Neuronal stem cell (in vitro differentiated cells): ENCODE data around the gene CEP20.

Experiments
- DNase-seq: peaks from one replicate; pipeline ENCODE4 v3.0.0-alpha.2; 2013; ENCODE audit warnings: low spot score
- H2AFZ ChIP-seq: one replicate; pipeline ENCODE4 v1.6.1; 2013; ENCODE audit warnings: mild to moderate bottlenecking, low read length, inconsistent platforms
- H2AK5ac ChIP-seq: 2 replicates; pipeline ENCODE4 v1.6.1; 2013; ENCODE audit warnings: low read depth, mild to moderate bottlenecking, inconsistent platforms, low read length, moderate library complexity, mixed read lengths
- H2BK120ac ChIP-seq: 2 replicates; pipeline ENCODE4 v1.6.1; 2013; ENCODE audit warnings: low read depth, mild to moderate bottlenecking, inconsistent platforms, low read length, moderate library complexity, mixed read lengths
- H2BK12ac ChIP-seq: one replicate; pipeline ENCODE4 v1.6.1; 2013; ENCODE audit warnings: low read length, inconsistent platforms
- H2BK15ac ChIP-seq: 2 replicates; pipeline ENCODE4 v1.6.1; 2013; ENCODE audit warnings: mild to moderate bottlenecking, low read length, inconsistent platforms, mixed read lengths
- H2BK5ac ChIP-seq: one replicate; pipeline ENCODE4 v1.6.1; 2013; ENCODE audit warnings: inconsistent platforms, mild to moderate bottlenecking, low read length, moderate library complexity
- H3K14ac ChIP-seq: one replicate; pipeline ENCODE4 v1.6.1; 2013; ENCODE audit warnings: low read length, inconsistent platforms
- H3K18ac ChIP-seq: 2 replicates; pipeline ENCODE4 v1.6.1; 2013; ENCODE audit warnings: low read length, inconsistent platforms
- H3K23ac ChIP-seq: 2 replicates; pipeline ENCODE4 v1.6.1; 2013; ENCODE audit warnings: low read depth, mild to moderate bottlenecking, mixed read lengths, low read length, inconsistent platforms; ENCODE audit not compliant: poor library complexity
- H3K27ac ChIP-seq: replicated peaks from 3 replicates; pipeline ENCODE4 v1.5.1; 2013; ENCODE audit warnings: low read length, inconsistent platforms
- H3K27me3 ChIP-seq, 3 experiments: 2 replicates each; pipeline ENCODE4 v1.6.1; 2013; ENCODE audit warnings: low read length in 3 of 3, mild to moderate bottlenecking in 2 of 3, inconsistent platforms in 1 of 3, low read depth in 1 of 3, mixed read lengths in 1 of 3, moderate library complexity in 1 of 3; ENCODE audit not compliant: control insufficient read depth in 3 of 3, insufficient read depth in 3 of 3
- H3K36me3 ChIP-seq, 2 donors: replicated peaks in 1 of 2; 2 replicates each; pipeline ENCODE4 v1.6.1; 2013; ENCODE audit warnings: low read length in 2 of 2; ENCODE audit not compliant: control insufficient read depth in 2 of 2, insufficient read depth in 2 of 2
- H3K4ac ChIP-seq: 2 replicates; pipeline ENCODE4 v1.6.1; 2013; ENCODE audit warnings: inconsistent platforms, mild to moderate bottlenecking, low read length, moderate library complexity
- H3K4me1 ChIP-seq, 2 donors: 1 replicate in 1 of 2; 2 replicates in 1 of 2; pipeline ENCODE4 v1.6.1; 2013; ENCODE audit warnings: low read length in 2 of 2, low read depth in 1 of 2; ENCODE audit not compliant: control insufficient read depth in 2 of 2, insufficient read depth in 1 of 2
- H3K4me2 ChIP-seq: one replicate; pipeline ENCODE4 v1.6.1; 2013; ENCODE audit warnings: mild to moderate bottlenecking, low read length, inconsistent platforms; ENCODE audit not compliant: insufficient read depth, poor library complexity, severe bottlenecking
- H3K4me3 ChIP-seq, 2 donors: 2 replicates each; pipeline ENCODE4 v1.5.1; 2013; ENCODE audit warnings: low read length in 2 of 2, mild to moderate bottlenecking in 2 of 2, inconsistent platforms in 1 of 2, moderate library complexity in 1 of 2
- H3K79me1 ChIP-seq: one replicate; pipeline ENCODE4 v1.6.1; 2013; ENCODE audit warnings: low read depth, mild to moderate bottlenecking, inconsistent platforms, low read length, moderate library complexity
- H3K9ac ChIP-seq: one replicate; pipeline ENCODE4 v1.6.1; 2013; ENCODE audit warnings: mild to moderate bottlenecking, low read depth, low read length, inconsistent platforms; ENCODE audit not compliant: poor library complexity
- H3K9me3 ChIP-seq, 2 donors: replicated peaks in 1 of 2; 2 replicates each; pipeline versions ENCODE3 to v1.6.1; 2013; ENCODE audit warnings: low read length in 2 of 2, mild to moderate bottlenecking in 2 of 2, inconsistent platforms in 1 of 2, low read depth in 1 of 2, mixed read lengths in 1 of 2, moderate library complexity in 1 of 2; ENCODE audit not compliant: control insufficient read depth in 2 of 2, insufficient read depth in 1 of 2
- H4K8ac ChIP-seq: one replicate; pipeline ENCODE4 v1.6.1; 2013; ENCODE audit warnings: low read depth, mild to moderate bottlenecking, inconsistent platforms, low read length, moderate library complexity
- H4K91ac ChIP-seq: one replicate; pipeline ENCODE4 v1.6.1; 2013; ENCODE audit warnings: low read length, low read depth, mild to moderate bottlenecking, inconsistent platforms; ENCODE audit not compliant: poor library complexity
- WGBS, 2 donors: extraction: QIAGEN DNeasy Blood & Tissue Kit; methylation state at CpG; one replicate each; pipeline ENCODE4 v1.1.7; 2013; ENCODE audit warnings: missing lambda C conversion rate in 2 of 2, mixed read lengths in 1 of 2; ENCODE audit not compliant: insufficient read length in 2 of 2, insufficient replicate concordance in 1 of 2; ENCODE audit errors: extremely low coverage in 2 of 2; 5-methylcytosine and 5-hydroxymethylcytosine counted together

CEP20 gene

DNA sequence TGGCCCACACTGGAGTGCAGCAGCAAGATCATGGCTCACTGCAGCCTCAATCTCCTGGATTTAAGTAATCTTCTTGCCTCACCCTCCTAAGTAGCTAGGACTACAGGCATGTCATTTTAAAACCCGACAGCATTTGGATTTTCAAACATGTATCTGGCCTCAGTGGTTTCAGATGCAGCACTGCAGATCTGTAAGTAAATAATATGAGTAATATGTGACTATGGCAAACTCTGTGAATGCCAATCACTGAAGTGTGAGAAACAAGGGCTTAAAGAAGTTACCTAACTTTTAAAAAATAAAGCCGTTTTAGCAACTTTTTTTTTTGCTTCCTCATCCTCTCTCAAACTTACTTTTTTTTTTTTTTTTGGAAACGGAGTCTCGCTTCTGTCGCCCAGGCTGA is 11.9 kb downstream of the CEP20 start:
- Histone ChIP-seq H3K9ac (no peak overlapping the region), H2AFZ (no peak overlapping the region), H2BK5ac (no peak overlapping the region), H3K18ac (no peak overlapping the region), H2BK12ac (no peak overlapping the region), H3K4me1 (no peaks in the 10 kb centered on the region), H3K14ac (no peak overlapping the region), H3K4ac (no peak overlapping the region), H2BK15ac (no peak overlapping the region), H3K79me1 (peaks cover 3% of the 10 kb centered on the region), H3K27ac (no peak overlapping the region), H4K91ac (no peak overlapping the region), H3K9me3 (no peaks in the 10 kb centered on the region), H3K36me3 (peaks cover 6 to 77% of the 10 kb centered on the region in 2 donors), H3K23ac (no peak overlapping the region), H3K4me2 (no peak overlapping the region), H4K8ac (no peak overlapping the region), H2BK120ac (no peak overlapping the region), H3K4me3 (no peak overlapping the region), H3K27me3 (no peaks in the 10 kb centered on the region), H2AK5ac (no peak overlapping the region)
- no peak for DNase-seq
- WGBS, 2 donors: no CpG with 5 or more reads among the region's 5 CpGs

DNA sequence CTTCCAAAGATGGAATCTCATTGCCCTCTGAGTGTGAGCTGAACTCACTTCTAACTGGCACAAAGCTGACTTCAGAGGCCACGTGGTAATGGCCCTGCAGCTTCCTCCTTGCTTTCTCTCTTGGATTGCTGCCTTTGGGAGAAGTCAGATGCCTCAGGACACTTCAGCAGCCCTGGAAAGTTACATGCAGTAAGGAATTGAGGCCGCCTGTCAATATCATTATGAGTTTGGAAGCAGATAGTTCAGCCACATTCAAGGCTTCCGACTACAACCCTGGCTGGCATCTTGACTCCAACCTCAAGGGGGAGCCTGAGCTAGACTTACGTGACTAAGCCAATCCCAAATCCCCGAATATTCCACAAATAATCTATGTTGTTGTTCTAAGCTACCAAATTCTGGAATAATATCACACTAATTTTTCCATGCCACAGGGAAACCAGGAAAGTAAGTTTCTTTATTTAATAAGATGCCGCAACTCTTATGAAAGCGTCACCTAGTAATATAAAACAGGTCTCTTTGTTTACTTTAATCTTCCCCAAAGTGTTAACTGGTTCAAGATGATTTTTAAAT is 13.6 kb downstream of the CEP20 start:
- Histone ChIP-seq H2BK15ac (no peak overlapping the region), H2AK5ac (no peak overlapping the region), H2BK5ac (no peak overlapping the region), H4K91ac (no peak overlapping the region), H3K27ac (no peak overlapping the region), H3K4me3 (no peak overlapping the region), H3K4me2 (no peak overlapping the region), H3K4ac (no peak overlapping the region), H2BK12ac (no peak overlapping the region), H3K14ac (no peak overlapping the region), H3K27me3 (no peaks in the 10 kb centered on the region), H3K9ac (no peak overlapping the region), H2BK120ac (no peak overlapping the region), H3K18ac (no peak overlapping the region), H3K23ac (no peak overlapping the region), H4K8ac (no peak overlapping the region), H3K4me1 (no peaks in the 10 kb centered on the region), H3K9me3 (no peaks in the 10 kb centered on the region), H3K79me1 (peaks cover 3% of the 10 kb centered on the region), H3K36me3 (peaks cover 7 to 78% of the 10 kb centered on the region in 2 donors), H2AFZ (no peak overlapping the region)
- WGBS, 2 donors: no CpG with 5 or more reads among the region's 7 CpGs
- DNase-seq: peak; percentile 31

DNA sequence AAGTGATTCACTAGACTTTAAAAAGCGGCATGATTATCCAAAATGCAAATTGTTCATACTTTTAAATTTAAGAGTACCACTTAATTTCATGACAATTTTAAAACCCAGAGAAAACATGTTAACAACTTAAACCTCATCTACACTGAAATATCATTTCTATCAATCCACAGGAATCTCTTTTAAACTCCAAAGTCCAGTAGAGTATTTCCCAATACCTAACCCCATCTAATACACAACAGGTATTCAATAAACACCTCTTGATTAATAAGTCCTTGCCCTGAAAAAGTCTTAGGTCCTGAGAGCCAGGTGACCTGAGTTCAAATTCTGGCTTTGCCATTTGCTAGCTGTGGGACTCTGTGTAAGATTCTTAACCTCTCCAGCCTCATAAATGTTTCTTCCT is 14.7 kb downstream of the CEP20 start:
- no peak overlapping the region for H3K27ac ChIP-seq
- H3K27me3 ChIP-seq: no peaks in the 10 kb centered on the region
- H3K18ac ChIP-seq: no peak overlapping the region
- H2BK5ac ChIP-seq: no peak overlapping the region
- no peak overlapping the region for H3K9ac ChIP-seq
- H3K36me3 ChIP-seq: peaks cover 10 to 77% of the 10 kb centered on the region in 2 donors
- no peak overlapping the region for H2AFZ ChIP-seq
- no peak overlapping the region for H2BK12ac ChIP-seq
- no CpG with 5 or more reads among the region's 1 CpG for WGBS, 2 donors
- H2BK15ac ChIP-seq: no peak overlapping the region
- DNase-seq: no peak
- no peak overlapping the region for H4K91ac ChIP-seq
- H2AK5ac ChIP-seq: no peak overlapping the region
- peaks cover 3% of the 10 kb centered on the region for H3K79me1 ChIP-seq
- no peak overlapping the region for H3K14ac ChIP-seq
- H3K4me2 ChIP-seq: no peak overlapping the region
- H3K4ac ChIP-seq: no peak overlapping the region
- H4K8ac ChIP-seq: no peak overlapping the region
- H3K23ac ChIP-seq: no peak overlapping the region
- no peak overlapping the region for H3K4me3 ChIP-seq
- H3K9me3 ChIP-seq: no peaks in the 10 kb centered on the region
- H2BK120ac ChIP-seq: no peak overlapping the region
- H3K4me1 ChIP-seq: no peaks in the 10 kb centered on the region

DNA sequence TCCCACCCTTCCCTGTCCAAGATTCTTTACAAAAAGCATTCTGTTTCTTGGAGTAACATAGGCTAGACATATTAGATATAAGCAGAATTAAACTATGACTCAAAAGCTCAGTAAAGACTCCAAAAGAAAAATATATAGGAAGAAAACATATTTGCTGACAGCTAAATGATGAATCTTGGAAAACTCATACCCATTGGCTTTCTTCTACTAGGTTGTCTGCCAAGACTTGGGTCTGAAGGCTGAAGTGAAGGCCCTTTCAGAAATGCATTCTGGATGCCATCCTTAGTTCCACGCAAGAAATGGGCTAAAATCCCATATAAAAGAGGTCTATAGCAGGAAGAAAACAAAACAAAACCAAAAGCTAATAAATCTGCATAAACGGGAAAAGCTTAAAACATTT is 15.1 kb downstream of the CEP20 start:
- Histone ChIP-seq H3K23ac (no peak overlapping the region), H2AK5ac (no peak overlapping the region), H3K14ac (no peak overlapping the region), H3K9ac (no peak overlapping the region), H3K79me1 (peaks cover 3% of the 10 kb centered on the region), H3K4me1 (no peaks in the 10 kb centered on the region), H2BK12ac (no peak overlapping the region), H3K27ac (no peak overlapping the region), H3K4me3 (no peak overlapping the region), H3K18ac (no peak overlapping the region), H2AFZ (no peak overlapping the region), H3K4me2 (no peak overlapping the region), H4K91ac (no peak overlapping the region), H2BK120ac (no peak overlapping the region), H3K9me3 (no peaks in the 10 kb centered on the region), H3K4ac (no peak overlapping the region), H2BK15ac (no peak overlapping the region), H2BK5ac (no peak overlapping the region), H3K27me3 (no peaks in the 10 kb centered on the region), H4K8ac (no peak overlapping the region), H3K36me3 (peaks cover 10 to 77% of the 10 kb centered on the region in 2 donors)
- DNase-seq: no peak
- no CpG with 5 or more reads among the region's 2 CpGs for WGBS, 2 donors
